Measurements from ENCODE around the gene ZSCAN29.

Gene ZSCAN29

DNA sequence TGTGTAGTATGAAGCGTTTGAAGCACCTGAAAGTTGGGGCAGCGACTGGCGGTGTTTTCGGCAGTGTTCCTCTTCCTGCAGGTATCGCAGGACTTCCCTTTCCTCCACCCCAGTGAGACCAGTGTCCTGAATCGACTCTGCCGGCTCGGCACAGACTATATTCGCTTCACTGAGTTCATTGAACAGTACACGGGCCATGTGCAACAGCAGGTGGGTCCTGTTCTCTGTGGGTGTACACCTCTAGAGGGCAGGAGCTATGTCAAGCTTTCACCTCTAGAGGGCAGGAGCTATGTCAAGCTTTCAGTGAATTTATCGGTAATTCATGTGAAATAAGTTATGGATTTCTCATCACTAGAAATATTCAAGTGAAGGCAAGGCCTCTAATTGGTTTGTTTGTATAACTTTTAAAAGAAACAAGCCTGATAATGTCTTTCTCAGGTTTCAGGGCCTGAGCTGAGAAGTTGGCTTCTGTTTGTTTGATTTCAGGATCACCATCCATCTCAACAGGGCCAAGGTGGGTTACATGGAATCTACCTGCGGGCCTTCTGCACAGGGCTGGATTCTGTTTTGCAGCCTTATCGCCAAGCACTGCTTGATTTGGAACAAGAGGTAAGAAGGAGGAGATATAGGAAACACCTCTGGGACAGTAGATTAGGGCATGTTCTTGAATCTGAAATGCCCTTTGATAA, 5.3 kb upstream of the ZSCAN29 start:
- Histone ChIP-seq H3K9me3 (ENCODE audit: insufficient read depth, low read depth, low read length) (no peaks in the 10 kb centered on the region), H3K27me3 (ENCODE audit: insufficient read depth, low read length, poor library complexity, severe bottlenecking) (no peaks in the 10 kb centered on the region), H3K4me2 (ENCODE audit: low read depth, low read length, poor library complexity, severe bottlenecking) (peak overlapping the region; percentile 27), H3F3A (ENCODE audit: low read depth) (no peaks in the 10 kb centered on the region), H3K4me3 (ENCODE audit: low read length, poor library complexity, severe bottlenecking) (no peak overlapping the region), H2AFZ (ENCODE audit: low read length) (no peak overlapping the region), H3K36me3 (ENCODE audit: insufficient read depth, low read length) (peaks cover 39% of the 10 kb centered on the region), H3K9ac (ENCODE audit: low read depth, low read length, poor library complexity, severe bottlenecking) (no peak overlapping the region), H4K20me1 (ENCODE audit: insufficient read depth, low read length, poor library complexity, severe bottlenecking) (peaks cover 28% of the 10 kb centered on the region), H3K9me2 (replicated peaks; ENCODE audit: low read depth, low read length) (no peaks in the 10 kb centered on the region), H3K79me2 (ENCODE audit: insufficient read depth, low read length) (peaks cover 40% of the 10 kb centered on the region), H3K4me1 (ENCODE audit: insufficient read depth, low read length, poor library complexity, severe bottlenecking) (peaks cover 20% of the 10 kb centered on the region)
- no peak for TF ChIP-seq EZH2phosphoT487 (IDR thresholded peaks at IDR 0.05; ENCODE audit: borderline replicate concordance)
- TF ChIP-seq, protein P1, sequence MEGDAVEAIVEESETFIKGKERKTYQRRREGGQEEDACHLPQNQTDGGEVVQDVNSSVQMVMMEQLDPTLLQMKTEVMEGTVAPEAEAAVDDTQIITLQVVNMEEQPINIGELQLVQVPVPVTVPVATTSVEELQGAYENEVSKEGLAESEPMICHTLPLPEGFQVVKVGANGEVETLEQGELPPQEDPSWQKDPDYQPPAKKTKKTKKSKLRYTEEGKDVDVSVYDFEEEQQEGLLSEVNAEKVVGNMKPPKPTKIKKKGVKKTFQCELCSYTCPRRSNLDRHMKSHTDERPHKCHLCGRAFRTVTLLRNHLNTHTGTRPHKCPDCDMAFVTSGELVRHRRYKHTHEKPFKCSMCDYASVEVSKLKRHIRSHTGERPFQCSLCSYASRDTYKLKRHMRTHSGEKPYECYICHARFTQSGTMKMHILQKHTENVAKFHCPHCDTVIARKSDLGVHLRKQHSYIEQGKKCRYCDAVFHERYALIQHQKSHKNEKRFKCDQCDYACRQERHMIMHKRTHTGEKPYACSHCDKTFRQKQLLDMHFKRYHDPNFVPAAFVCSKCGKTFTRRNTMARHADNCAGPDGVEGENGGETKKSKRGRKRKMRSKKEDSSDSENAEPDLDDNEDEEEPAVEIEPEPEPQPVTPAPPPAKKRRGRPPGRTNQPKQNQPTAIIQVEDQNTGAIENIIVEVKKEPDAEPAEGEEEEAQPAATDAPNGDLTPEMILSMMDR (conservative IDR thresholded peaks at IDR 0.05; ENCODE audit: low read length): peak; percentile 98

DNA sequence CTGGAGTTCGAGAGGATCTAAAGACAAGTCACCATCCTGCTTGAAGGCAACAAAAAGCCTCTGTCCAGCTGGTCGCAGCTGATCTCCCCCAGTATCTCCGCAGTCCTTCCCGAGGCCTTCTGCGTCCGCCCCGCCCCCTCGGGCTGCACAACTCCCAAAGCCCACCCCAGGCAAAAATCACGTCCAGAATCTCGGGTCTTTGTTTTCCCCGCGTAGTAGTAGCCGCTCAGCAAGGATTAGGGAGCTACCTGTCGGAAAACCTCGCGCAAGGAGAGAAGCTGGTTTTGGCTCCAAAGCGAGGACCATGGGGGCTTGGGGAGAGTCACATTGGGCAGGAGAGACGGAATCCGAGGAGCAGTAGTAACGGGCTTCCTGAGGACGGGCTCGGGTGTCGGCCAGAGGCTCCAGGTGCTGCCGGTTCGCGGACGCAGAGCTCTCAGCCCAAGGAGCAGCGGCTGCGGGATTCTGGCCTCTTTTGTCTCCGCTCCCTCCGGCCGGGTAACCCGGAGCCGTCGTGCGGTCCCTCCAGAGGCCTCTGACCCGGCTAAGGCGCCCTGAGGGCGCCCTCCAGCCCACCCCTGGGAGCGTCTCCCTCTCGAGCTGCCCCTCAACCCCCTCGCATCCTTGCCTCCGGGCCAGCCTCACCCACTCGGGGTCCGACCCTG, 401 bp downstream of the ZSCAN29 start:
- Histone ChIP-seq H3F3A (ENCODE audit: low read depth) (no peaks in the 10 kb centered on the region), H3K79me2 (ENCODE audit: insufficient read depth, low read length) (peaks cover 78% of the 10 kb centered on the region), H3K27me3 (ENCODE audit: insufficient read depth, low read length, poor library complexity, severe bottlenecking) (no peaks in the 10 kb centered on the region), H3K4me1 (ENCODE audit: insufficient read depth, low read length, poor library complexity, severe bottlenecking) (peaks cover 50% of the 10 kb centered on the region), H3K36me3 (ENCODE audit: insufficient read depth, low read length) (no peaks in the 10 kb centered on the region), H3K4me3 (ENCODE audit: low read length, poor library complexity, severe bottlenecking) (peak overlapping the region; percentile 98), H3K9me3 (ENCODE audit: insufficient read depth, low read depth, low read length) (no peaks in the 10 kb centered on the region), H4K20me1 (ENCODE audit: insufficient read depth, low read length, poor library complexity, severe bottlenecking) (peaks cover 27% of the 10 kb centered on the region), H3K4me2 (ENCODE audit: low read depth, low read length, poor library complexity, severe bottlenecking) (peak overlapping the region; percentile 95), H2AFZ (ENCODE audit: low read length) (peak overlapping the region; percentile 98), H3K9ac (ENCODE audit: low read depth, low read length, poor library complexity, severe bottlenecking) (peak overlapping the region; percentile 95), H3K9me2 (replicated peaks; ENCODE audit: low read depth, low read length) (no peaks in the 10 kb centered on the region)
- no peak for TF ChIP-seq EZH2phosphoT487 (IDR thresholded peaks at IDR 0.05; ENCODE audit: borderline replicate concordance)
- TF ChIP-seq, protein P1 (conservative IDR thresholded peaks at IDR 0.05; ENCODE audit: low read length): no peak

DNA sequence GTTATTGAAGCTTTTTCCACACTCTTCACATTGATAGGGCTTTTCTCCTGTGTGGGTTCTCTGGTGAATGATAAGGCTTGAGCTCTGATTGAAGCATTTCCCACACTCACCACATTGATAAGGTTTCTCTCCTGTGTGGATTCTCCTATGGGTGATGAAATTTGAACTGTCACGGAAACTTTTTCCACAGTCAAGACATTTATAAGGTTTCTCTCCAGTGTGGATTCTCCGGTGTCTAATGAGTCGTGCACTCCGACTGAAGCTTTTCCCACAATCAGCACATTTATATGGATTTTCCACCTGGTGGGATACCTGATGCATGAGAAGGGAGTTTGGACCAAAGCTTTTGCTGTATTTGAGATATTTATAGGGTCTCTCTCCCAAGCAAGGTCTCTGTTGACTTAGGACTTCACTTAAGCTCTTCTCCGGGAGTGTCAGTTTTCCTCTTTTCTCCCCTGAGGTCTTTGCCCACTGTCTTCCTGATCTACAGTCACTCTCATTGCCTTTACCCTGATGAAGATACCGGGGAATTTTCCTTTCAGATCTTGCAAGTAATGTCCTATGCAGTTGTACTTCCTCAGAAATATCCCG, 9.4 kb downstream of the ZSCAN29 start:
- TF ChIP-seq EZH2phosphoT487 (IDR thresholded peaks at IDR 0.05; ENCODE audit: borderline replicate concordance): no peak
- TF ChIP-seq, protein P1 (conservative IDR thresholded peaks at IDR 0.05; ENCODE audit: low read length): no peak
- Histone ChIP-seq H3K4me1 (ENCODE audit: insufficient read depth, low read length, poor library complexity, severe bottlenecking) (peaks cover 16% of the 10 kb centered on the region), H3F3A (ENCODE audit: low read depth) (no peaks in the 10 kb centered on the region), H3K36me3 (ENCODE audit: insufficient read depth, low read length) (peaks cover 37% of the 10 kb centered on the region), H3K9me3 (ENCODE audit: insufficient read depth, low read depth, low read length) (peaks cover 21% of the 10 kb centered on the region), H3K79me2 (ENCODE audit: insufficient read depth, low read length) (peaks cover 16% of the 10 kb centered on the region; the same call in 1 of the 2 replicates), H4K20me1 (ENCODE audit: insufficient read depth, low read length, poor library complexity, severe bottlenecking) (no peaks in the 10 kb centered on the region), H3K9ac (ENCODE audit: low read depth, low read length, poor library complexity, severe bottlenecking) (no peak overlapping the region), H2AFZ (ENCODE audit: low read length) (no peak overlapping the region), H3K4me2 (ENCODE audit: low read depth, low read length, poor library complexity, severe bottlenecking) (no peak overlapping the region), H3K27me3 (ENCODE audit: insufficient read depth, low read length, poor library complexity, severe bottlenecking) (peaks cover 6% of the 10 kb centered on the region), H3K4me3 (ENCODE audit: low read length, poor library complexity, severe bottlenecking) (no peak overlapping the region), H3K9me2 (replicated peaks; ENCODE audit: low read depth, low read length) (no peaks in the 10 kb centered on the region)

Measured in Loucy (cell line).